Uterus (tissue), 2 donors: ENCODE results near the gene S100A14.

Source experiments
- POLR2A ChIP-seq, 2 donors: fragments of 450-650 bp; IDR thresholded peaks; one replicate each; pipeline ENCODE4 v1.6.1; 2016; ENCODE audit warnings: antibody characterized with exemption in 2 of 2, mild to moderate bottlenecking in 1 of 2, moderate library complexity in 1 of 2
- TF ChIP-seq, protein P1 (sequence below), 4 experiments: fragments of 200-600 bp in 2 of 4; fragments of 450-650 bp in 2 of 4; sonication (generic) in 2 of 4; IDR thresholded peaks; one replicate each; pipeline ENCODE4 v1.5.1; 2016 to 2019; ENCODE audit warnings: antibody characterized with exemption in 4 of 4, mild to moderate bottlenecking in 2 of 4, moderate library complexity in 1 of 4

DNA sequence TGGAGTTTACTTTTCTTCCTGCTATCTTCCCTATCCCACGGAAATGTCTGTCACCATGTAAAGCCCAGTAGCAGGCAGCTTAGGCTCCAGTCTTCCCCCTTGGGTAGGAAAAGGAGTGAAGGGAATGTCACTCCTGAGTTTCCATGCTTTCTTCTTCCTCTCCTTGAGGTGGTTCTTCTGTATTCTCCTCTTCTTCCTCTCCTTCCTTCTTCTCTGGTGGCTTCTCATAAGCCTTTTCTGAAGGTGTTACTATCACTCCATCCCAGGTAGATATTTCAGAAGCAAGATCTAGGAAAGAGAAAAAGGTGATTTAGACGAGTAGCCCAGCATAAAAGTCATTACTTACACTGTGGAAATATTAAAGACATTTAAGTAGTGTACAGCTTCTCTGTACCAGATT, 46.1 kb upstream of the S100A14 start:
- TF ChIP-seq, protein P1, sequence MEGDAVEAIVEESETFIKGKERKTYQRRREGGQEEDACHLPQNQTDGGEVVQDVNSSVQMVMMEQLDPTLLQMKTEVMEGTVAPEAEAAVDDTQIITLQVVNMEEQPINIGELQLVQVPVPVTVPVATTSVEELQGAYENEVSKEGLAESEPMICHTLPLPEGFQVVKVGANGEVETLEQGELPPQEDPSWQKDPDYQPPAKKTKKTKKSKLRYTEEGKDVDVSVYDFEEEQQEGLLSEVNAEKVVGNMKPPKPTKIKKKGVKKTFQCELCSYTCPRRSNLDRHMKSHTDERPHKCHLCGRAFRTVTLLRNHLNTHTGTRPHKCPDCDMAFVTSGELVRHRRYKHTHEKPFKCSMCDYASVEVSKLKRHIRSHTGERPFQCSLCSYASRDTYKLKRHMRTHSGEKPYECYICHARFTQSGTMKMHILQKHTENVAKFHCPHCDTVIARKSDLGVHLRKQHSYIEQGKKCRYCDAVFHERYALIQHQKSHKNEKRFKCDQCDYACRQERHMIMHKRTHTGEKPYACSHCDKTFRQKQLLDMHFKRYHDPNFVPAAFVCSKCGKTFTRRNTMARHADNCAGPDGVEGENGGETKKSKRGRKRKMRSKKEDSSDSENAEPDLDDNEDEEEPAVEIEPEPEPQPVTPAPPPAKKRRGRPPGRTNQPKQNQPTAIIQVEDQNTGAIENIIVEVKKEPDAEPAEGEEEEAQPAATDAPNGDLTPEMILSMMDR (IDR thresholded peaks at IDR 0.05): no peak
- TF ChIP-seq POLR2A (IDR thresholded peaks at IDR 0.05): no peak
